T47D (cell line): ENCODE measurements around the gene ZBTB43.
A peak's percentile ranks its signal among the peaks of the same experiment; 100 is the strongest.

Experiments used
- DNase-seq, 2 experiments: peaks; one replicate each; pipeline versions ENCODE4 v3.0.0 to v3.0.0-alpha.2; 2011 to 2012; ENCODE audit warnings: low read depth in 1 of 2, low spot score in 1 of 2
- JUND ChIP-seq: IDR thresholded peaks from 2 replicates; pipeline ENCODE4 v1.6.1; 2012; ENCODE audit warnings: low read depth
- in situ Hi-C: cut with HindIII; loops from 2 replicates; pipeline ENCODE4 v1.10.0; 2016; ENCODE audit warnings: low sequenced_read_pairs, low pct_unique_long_range_greater_than_20kb

The ZBTB43 gene

DNA sequence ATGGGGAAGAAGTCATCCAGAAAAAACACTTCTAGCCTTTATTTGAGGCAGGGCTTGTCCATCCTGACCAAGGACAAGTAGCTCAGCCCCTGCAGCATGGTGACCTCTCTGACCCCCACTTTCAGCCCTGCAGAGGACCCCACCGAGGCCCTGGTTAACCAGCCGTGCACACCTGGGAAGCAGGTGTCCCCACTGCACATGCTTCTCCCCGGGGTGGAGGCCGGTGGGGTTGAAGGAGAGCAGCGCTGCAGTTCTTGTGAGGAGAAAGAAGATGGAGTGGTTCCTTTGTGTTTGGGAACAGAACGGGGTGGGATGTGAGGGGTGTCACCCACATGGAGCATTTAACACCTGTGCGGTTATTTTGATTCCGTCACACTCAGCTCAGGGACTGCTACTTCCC lies 34.5 kb downstream of the ZBTB43 start:
- in situ Hi-C loops: no loop called here
- TF ChIP-seq JUND: no peak
- no peak for DNase-seq

GRCh38 chr9:126842220-126842842 lies 37.5 kb downstream of the ZBTB43 start:
- no peak for DNase-seq
- in situ Hi-C loops: no loop called here
- TF ChIP-seq JUND: no peak

GRCh38 chr9:126842977-126843799 lies 38.3 kb downstream of the ZBTB43 start:
- no peak for DNase-seq
- no peak for TF ChIP-seq JUND
- in situ Hi-C loops: no loop called here

DNA sequence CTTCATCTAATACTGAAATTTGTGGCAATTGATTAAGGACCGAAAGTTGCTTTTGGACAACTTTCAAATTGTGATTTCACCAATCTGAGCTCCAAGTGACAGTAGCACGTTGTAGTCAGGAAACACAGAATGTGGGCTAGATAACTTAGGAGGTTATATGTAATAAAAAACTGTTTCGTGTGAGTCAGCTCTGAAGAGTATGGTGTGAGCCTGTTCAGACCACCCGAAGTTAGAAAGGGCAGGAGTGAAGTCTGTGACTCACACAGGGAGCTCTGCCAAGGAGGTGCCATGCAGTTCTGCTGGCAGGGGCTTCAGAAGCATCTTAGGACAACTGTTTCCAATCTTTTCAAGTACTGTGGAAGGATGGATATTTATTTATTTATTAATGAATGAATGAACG lies 39.2 kb downstream of the ZBTB43 start:
- in situ Hi-C loops: no loop called here
- no peak for TF ChIP-seq JUND
- DNase-seq: no peak

- in situ Hi-C loops: no loop called here
- no peak for DNase-seq
- TF ChIP-seq JUND: no peak
Observed at GRCh38 chr9:126847051-126847450, 42.2 kb downstream of the ZBTB43 start.

GRCh38 chr9:126849591-126850225 lies 44.9 kb downstream of the ZBTB43 start:
- TF ChIP-seq JUND: no peak
- no peak for DNase-seq
- in situ Hi-C loops: no loop called here

DNA sequence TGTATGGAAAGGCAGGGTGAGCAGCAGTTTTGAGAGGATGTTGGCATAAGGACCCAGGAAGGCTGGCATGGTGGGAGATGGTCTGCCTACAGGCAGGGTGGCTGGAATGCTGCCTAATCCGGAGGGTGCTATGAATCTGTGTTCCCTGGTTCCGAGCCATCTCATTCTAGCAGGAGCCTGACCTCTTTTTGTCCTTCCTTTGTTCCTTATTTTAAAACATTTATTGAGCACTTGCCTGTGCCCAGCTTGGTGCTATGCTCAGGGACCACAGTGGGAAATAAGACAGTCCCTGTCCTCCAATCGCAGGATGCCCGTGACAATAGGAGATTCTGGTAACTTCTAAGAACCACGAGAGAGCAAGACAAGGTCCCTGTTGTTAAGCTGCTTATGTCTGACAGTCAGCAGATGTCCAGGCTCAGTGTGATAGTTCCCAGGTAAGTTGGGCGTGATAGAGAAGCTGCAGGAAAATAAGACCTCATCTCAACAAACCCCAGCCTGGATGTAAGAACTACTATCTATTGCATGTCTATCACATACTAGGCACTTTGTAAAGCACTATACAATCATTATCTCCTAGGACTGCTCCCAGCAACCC lies 46.5 kb downstream of the ZBTB43 start:
- DNase-seq: no peak
- in situ Hi-C loops: no loop called here
- TF ChIP-seq JUND: no peak

DNA sequence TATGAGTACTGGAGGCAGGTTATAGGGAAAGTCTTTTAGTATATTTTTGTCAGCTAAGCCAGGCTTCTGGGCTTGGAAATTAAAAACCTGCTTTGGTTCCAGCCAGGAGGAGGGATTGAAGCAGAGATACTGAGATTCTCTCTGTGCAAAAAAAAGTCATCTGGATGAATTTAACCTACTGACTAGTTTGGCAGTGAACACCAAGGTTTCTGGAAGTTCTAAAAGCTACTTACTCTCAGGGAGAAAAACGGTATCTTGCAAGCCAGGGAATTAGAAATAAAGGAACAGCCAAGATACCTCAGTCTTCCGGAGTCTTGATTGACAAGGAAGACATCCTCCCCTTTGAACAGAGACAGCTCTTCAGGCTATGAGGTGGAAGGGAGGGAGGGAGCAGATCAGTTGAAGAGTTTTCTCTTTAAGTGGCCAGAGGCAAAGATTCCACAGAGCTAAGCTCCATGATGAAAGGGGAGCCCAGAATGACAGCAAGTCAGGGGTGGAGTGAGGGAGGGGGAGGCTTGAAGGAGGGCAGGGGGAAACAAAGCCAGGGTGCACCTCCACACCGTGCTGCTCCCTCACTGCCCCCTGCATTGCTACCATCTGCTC lies 47.3 kb downstream of the ZBTB43 start:
- no peak for TF ChIP-seq JUND
- in situ Hi-C loops: no loop called here
- DNase-seq: no peak

GRCh38 chr9:126853667-126854066 lies 48.8 kb downstream of the ZBTB43 start:
- in situ Hi-C loops: no loop called here
- no peak for DNase-seq
- no peak for TF ChIP-seq JUND

GRCh38 chr9:126854734-126855133 lies 49.9 kb downstream of the ZBTB43 start:
- in situ Hi-C loops: no loop called here
- TF ChIP-seq JUND: no peak
- no peak for DNase-seq

- no peak for TF ChIP-seq JUND
- in situ Hi-C loops: no loop called here
- no peak for DNase-seq
Observed at GRCh38 chr9:126856326-126856877, 51.6 kb downstream of the ZBTB43 start.

DNA sequence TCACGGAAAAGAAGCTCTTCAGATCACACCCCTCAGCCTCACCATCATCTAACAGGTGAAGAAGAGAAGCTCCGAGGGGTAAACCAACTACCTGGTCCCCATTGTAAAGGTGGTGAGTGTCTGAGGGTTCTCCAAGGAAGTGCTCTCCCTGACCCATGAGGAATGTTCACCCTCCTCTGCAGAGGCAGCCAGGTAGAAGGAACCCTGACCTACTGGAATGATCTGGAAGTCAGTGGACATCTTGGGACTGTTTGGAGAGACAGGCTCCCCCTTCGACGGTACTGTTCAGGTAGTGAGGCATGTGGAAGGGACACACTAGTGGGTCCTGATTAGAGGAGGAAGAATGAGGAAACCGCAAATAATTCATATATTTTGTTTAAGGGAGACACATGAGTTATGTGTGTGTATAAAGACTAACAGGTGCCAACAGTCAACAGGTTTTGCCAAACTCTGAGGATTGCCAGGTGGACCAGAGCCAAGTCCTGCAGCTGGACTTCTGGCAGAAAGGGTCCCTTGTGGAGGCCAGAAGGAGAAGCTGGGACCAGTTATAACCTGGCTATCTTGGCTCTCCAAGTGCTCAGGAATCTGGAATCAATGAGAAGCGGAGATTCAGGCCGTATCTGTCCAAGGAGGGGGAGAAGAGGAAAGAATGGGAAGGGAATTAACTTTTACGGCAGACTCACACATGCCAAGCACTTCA lies 52.6 kb downstream of the ZBTB43 start:
- no peak for TF ChIP-seq JUND
- in situ Hi-C loops: no loop called here
- peak in 1 of 2 experiments; percentile 59 for DNase-seq
